CD4-positive, alpha-beta T cell treated with Interleukin-6 for 4 hours (primary cell): ENCODE data around the gene TRAF2.

Experiments used
- DNase-seq: peaks from one replicate; pipeline ENCODE4 v3.0.0-alpha.2; 2020; ENCODE audit warnings: mixed read lengths

Gene TRAF2

DNA sequence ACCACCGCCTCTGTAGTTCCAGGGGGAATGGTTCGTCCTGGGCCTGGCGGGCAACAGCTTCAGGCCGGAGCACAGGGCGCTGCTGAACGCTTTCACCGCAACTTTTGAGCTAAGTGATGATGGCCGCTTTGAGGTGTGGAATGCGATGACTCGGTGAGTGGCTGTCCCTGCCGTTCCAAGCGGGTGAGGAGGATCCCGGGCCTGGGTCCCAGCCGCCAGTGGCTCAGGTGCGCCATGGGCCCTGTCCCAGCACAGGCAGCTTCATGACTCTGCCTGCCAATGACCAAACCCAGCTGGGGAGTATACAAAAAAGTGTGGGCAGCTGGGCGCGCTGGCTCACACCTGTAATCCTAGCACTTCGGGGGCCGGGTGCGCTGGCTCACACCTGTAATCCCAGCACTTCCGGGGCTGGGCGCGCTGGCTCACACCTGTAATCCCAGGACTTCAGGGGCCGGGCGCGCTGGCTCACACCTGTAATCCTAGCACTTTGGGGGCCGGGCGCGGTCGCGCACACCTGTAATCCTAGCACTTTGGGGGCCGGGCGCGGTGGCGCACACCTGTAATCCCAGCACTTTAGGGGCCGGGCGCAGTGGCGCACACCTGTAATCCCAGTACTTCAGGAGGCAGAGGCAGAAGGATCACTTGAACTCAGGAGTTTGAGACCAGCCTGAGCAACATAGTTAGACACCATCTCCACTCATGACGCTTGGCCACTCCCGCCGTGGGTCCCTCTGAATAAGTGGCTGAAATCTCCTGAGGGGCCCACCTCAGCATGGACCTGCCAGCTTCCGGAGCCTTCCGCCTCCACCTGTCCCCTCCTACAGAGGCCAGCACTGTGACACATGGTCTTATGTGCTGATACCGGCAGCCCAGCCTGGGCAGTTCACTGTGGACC, 66.8 kb downstream of the TRAF2 start:
- DNase-seq, result no peak

DNA sequence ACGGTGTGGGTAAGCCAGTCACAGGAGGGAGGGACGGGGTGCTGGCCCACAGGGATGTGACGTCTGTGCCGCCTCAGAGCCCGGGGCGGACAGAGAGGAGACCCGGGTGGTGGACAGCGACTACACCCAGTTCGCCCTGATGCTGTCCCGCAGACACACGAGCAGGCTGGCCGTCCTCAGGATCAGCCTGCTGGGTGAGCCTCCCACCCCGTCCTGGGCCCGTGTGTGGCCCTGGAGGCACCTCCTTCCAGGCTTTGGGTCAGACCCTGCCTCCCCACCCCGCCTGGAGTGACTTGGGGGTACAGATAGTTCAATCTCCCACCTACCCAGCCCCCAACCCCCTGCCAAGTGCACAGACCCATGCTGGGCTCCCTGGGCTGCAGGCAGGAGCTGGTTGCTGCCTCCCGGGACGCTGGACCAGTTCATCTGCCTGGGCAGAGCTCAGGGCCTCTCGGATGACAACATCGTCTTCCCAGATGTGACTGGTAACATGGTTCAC, 67.5 kb downstream of the TRAF2 start:
- DNase-seq, result no peak

DNA sequence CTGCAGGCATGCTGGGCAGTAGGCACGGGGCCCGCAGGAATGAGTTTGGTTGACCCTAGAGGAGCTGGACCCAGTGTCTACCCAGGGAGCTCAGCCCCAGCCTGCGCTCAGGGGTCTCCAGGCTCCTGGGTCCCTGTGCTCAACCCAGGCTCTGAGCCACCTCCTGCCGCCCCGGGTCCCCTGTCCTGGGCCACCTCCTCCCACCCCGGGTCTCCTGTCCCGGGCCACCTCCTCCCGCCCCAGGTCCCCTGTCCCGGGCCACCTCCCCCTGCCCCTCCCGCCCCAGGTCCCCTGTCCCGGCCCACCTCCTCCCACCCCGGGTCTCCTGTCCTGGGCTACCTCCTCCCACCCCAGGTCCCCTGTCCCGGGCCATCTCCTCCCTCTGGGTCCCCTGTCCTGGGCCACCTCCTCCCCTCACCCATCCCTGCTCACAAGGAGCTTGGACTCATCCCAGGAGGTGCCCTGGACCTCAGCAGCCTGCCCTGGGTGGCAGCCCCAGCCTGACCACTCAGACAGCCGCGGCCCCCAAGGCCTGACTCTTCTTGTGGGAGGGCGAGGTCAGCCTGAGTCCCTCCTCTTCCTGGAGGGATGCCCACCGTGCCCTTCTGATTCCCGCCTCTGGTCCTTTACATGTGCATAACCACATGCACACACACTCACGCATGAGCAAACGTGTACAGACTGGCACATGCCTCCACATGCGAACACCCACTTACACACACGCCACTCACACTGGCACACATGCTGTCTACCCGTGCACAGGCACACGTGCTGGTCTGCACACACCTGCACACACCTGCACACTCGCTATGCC, 68.2 kb downstream of the TRAF2 start:
- DNase-seq, result no peak

DNA sequence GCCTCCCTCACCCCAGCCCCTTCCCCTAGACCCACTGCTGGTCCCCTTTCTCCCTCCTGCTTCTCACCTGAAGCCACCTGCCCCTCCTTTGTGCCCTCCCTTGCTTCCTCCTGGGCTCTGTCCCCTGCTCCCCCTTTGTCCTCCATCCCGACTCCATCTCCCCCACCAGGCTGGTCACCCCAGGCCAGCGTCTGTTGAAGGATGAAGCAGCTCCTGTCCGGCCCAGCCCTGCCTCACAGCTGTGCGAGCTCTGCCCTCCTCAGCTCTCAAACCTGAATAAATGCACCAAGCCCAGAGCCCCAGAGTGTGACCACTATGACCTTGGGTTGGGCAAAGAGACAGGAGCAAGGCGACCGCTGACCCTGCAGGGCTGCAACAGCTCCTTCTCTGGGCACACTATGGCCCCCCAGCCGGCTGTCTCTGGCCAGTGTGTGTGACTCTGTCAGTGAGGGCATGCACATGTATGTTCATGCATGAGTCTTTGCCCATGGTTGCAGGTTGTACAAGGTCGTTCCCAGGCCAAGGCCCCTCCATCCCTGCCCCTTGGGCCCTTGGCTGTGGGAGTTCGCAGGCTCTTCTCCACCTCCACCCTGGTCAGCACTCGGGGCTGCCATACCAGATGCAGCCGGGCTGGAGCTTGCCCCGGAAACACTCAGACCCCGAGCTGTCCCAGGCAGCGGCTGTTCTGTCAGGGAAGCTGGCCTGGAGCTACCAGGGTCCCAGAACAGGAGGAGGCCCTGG, 69.1 kb downstream of the TRAF2 start:
- DNase-seq, result no peak

DNA sequence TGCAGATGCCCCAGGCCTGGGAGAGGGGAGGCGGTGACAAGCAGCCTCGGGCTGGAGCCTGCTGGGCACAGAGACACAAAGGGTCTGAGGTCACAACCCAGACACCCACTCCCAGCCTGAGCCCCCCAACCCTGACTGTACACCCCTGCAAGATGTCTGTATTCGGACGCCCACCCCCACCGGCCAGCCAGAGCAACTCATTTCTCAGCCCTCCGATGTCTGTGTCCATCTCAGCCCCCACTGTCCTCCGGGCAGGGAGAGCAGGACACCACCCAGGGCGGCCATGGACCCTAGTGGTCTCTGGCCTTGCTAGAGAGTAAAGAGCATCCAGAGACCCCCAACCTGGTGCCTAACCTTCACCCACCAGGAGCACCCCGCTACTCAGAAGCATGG, 69.6 kb downstream of the TRAF2 start:
- DNase-seq, result no peak

DNA sequence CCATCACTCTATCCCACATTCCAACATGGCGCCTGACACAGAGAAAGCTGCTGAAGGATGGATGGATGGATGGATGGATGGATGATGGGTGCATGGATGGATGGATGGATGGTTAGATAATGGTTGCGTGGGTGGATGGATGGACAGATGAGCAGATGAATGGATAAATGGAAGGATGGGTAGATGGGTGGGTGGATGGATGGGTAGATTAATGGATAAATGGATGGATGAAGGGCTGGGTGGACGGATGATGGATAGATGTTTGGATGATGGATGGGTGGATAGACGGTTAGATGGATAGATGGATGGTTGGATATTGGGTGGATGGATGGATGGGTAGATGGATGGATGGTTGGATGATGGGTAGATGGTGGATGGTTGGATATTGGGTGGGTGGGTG, 70.3 kb downstream of the TRAF2 start:
- no peak for DNase-seq

DNA sequence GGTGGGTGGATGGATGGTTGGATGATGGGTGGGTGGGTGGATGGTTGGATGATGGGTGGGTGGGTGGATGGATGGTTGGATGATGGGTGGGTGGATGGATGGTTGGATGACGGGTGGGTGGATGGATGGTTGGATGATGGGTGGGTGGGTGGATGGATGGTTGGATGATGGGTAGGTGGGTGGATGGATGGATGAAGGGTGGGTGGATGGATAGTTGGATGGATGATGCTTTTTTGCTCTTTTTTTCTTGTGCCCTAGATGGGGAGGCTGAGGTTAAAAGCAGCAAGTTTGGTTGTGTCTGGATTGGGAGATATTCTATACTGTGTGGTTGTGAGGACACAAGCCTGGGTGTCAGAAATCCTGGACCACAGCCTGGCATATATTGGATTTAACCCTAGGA, 71.1 kb downstream of the TRAF2 start:
- no peak for DNase-seq

DNA sequence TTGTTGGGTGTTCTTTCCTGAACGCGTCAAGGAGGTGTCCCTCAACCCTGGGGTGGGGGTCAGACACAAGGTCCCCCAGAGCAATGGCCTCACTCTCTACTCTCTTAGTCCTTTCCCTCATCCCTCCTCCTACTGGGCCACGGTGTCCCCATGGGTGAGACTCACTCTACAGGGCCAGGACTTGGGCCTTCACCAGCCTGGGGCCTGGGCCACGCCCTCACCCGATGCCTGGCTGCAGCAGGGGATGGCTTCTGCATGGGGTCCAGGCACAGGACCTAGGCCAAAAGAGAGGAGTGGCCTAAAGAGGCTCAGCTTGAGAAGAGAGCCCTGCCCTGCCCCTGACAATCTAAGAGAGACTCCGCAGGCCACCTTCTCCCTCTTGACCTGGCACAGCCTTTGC, 71.6 kb downstream of the TRAF2 start:
- no peak for DNase-seq

DNA sequence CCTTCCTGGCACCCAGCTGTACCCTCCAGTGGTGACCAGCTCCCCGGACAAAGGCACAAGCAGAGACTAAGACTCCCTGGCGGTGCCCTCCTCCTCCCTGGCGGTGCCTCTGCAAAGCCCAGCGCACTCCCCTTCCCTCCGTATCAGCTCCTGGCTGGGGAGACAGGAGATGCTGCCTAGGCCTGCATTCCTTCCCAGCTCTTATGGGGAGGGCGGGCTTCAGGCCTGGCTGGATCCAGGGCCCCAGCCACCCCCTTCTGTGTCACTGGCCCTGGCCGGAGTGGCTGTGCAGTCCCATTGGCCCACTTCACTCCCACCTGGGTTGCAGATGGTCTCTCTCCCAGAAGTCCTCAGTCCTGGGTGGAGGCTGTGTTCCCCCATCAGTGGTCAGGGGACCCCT, 72.2 kb downstream of the TRAF2 start:
- no peak for DNase-seq

DNA sequence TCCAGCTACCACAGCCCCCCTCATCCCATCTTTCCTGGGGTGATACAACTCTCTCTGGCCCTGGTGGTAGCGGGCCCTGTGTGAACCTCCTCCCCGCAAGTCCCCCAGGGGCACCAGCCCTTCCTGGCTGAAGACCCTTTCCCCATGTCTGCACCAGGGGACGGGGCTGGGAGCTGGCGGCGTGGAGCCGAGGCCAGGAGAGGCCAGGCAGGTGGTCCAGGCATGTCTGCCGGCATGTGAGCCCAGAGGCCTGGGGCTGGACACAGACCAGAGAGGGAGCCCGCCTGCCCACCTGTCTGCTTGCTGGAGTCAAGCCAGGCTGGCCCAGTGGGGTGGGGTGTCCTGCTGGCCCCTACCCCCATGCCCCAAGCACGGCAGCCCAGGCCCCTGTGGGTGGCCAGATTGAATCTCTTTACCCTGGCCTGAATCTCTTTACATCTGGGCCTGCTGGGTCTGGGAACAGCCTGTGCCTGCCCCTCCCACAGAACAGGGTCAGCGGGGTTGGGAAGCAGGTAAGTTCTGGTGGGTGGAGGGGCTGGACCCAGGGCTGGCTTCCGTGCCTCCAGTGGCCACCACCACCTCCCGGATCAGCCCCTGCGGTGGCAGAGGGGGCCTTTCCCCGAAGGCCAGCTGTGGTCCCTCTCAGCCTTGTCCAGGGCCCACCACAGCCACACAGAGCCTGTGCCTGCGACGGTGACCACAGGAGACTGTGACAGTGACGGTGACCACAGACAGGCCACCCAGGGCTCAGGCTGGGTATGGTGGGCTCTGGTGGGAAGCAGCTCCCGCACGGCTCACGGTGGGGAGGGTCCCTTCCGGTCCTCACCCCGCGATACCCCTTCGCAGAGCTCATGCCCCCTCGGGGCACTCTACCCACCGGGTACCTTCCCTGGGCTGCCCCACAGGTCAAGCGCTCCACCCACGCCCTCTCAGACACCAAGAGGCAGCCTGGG, 72.9 kb downstream of the TRAF2 start:
- DNase-seq, result no peak

DNA sequence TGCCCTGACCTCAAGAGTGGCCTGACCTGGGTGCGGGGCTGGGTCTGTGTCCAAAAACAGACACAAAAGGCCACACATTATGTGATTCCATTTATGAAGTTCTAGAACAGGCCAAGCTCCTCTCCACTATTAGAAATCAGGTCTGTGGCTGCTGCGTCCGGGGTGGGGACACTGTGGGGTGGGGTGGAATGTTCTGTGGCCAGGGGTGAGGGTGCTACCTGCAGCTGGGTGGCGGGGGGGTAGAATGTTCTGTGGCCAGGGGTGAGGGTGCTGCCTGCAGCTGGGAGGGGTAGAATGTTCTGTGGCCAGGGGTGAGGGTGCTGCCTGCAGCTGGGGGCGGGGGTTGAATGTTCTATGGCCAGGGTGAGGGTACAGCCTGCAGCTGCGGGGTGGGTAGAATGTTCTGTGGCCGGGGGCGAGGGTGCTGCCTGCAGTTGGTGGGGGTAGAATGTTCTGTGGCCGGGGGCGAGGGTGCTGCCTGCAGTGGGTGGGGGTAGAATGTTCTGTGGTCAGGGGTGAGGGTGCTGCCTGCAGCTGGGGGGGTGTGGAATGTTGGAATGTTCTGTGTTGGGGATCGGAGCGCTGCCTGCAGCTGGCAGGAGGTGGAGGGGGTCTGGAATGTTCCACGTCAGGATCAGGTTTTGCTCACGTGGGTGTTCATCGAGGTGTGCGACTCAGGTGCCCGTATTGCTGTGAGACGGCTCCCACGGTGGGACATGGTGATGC, 74.1 kb downstream of the TRAF2 start:
- peak; percentile 35 for DNase-seq

DNA sequence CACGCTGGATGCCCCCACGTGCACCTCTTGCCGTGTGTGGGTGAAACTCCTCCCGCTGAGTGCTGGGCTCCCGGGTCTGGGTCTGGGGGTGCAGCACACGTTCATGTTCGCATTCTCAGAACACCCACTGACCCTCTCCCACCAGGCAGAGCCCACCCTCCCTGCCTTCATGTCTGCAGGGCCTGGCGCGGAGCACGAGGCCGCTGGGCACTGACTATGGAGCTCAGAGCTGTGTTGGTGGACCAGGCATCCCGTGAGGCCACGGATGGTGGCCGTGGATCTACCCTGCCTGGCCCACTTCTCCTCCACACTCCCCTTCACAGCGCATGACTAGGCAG, 74.6 kb downstream of the TRAF2 start:
- no peak for DNase-seq

DNA sequence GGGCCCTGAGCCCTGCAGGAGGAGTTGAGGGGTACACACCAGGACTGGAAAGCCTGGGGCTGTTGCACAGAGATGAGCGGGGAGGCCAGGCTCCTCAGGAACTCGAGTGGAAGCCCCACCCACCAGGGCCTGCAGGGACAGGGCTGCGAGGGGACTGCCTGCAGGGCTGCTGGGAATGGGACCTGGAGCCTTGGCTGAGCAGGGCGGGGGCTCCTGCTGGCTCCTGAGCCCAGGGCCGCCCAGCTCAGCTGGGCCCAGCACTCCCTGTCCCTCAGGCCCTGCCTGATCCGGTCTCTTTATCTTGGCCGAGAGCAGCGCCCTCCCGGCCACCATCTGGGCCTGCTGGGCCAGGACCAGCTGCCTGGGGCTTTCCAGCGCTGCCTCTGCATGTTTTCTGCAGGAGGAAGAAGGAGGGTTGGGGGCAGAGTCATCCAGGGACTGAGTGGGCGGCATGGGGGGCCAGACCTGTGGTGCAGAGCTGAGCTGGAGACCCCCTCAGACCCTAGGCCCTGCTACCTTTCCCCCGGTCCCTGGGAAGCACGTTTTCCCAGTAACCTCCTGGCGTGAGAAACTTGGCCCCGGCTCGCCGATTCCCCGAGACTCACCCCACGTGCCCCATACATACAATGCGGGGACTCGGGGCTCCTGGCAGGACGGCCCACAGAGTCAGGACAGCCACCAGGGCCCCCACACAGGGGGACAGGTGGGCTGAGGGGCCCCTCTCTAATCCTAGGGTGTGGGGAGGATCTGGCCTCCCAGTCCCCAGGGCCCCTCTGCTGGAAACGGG, 75.2 kb downstream of the TRAF2 start:
- DNase-seq, result no peak

DNA sequence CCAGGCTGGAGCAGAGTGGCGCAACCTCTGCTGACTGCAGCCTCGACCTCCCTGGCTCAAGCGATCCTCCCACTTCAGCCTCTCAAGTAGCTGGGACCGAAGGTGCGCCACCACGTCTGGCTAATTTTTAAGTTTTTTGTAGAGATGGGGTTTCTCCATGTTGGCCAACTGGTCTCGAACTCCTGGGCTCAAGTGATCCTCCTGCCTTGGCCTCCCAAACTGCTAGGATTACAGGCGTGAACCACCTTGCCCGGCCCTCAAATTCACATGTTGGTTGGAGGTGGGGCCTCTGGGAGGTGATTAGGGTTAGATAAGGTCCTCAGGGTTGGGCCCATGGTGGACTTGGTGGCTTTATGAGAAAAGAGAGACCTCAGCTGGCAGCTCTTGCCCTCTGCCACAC, 75.8 kb downstream of the TRAF2 start:
- no peak for DNase-seq

DNA sequence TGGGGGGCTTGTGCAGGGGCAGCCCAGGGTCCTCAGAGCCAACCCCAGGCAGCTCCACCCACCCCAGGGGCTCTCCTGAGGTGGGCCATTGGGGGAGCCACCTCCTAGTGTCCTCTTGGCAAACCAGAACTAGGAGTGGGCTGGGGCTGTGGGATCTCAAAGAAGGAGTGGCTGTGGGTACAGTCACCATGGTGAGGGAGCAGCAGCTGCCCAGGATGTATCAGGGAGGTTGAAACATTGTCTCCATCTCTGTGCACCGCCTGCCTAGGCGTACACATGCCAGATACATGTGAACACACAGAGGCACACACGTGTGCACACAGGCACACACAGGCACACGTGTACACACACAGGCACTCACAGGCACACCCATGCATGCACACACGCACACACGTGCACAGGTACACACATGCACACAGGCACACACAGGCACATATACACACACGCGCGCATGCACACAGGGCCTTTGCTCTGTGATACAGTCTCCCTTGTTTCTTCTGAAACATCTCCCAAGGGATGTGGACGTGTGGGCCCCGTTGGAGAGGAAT, 76.5 kb downstream of the TRAF2 start:
- no peak for DNase-seq

DNA sequence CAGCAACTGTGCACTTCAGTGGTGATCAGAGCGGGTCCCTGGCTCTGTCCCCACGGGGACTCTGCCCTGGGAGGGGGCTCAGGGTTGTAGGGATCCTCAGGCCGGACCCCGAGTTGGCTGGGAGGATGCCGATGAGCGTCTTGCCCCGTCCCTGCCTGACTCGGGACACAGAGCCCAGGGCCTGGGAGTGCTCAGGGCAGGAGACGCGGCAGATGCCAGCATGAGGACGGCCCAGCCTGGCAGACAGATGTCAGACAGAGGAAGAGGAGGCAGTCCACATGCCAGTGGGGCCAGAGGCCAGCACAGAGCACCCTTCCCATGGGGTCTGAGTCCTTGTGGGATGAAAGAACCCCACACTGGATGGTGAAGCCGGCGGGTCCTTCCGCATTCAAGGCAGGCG, 77.0 kb downstream of the TRAF2 start:
- DNase-seq, result no peak

DNA sequence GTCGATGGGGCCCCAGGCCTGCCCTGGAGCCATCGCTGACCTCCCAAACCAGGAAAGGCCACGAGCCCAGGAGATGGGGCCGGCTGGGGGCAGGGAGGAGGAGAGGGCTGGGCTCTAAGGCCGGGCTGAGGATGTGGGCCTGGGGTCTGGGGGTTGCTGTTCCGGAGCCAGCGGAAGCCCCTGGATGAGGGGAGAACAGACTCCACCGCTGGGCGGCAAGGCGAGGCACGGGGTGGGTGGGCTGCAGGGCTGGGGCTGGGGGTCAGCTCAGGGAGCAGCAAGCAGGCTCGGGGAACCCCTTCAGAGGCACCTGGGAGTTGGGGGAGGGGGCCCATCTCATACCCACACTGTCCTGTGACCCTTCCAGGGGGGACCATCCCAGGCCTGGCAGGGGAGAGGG, 77.4 kb downstream of the TRAF2 start:
- DNase-seq, result no peak

DNA sequence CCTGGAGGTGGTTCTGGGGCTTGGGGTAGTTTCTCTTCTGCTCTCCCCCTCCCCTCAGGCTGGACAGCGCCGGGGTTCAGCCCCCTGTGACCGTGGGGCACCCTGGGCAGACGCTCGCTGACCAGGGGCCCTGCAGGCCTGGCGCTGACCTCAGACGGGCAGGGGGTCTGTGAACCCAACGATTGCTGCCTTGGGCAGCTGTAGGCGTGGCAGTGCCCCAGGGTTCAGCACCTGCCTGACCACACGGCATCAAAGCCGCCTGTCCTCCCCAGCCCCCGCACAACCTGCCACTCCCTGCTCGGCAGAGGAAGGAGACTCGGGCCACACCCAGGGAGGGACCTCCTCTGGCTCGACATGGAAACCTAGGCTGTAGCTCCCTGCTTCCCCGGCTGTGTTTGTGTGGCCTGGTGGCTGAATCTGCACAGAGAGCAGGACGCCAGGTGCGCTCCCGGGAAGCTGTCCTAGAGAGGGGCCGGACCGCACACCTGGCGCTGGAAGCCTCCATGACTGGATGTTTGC, 77.9 kb downstream of the TRAF2 start:
- DNase-seq, result no peak

DNA sequence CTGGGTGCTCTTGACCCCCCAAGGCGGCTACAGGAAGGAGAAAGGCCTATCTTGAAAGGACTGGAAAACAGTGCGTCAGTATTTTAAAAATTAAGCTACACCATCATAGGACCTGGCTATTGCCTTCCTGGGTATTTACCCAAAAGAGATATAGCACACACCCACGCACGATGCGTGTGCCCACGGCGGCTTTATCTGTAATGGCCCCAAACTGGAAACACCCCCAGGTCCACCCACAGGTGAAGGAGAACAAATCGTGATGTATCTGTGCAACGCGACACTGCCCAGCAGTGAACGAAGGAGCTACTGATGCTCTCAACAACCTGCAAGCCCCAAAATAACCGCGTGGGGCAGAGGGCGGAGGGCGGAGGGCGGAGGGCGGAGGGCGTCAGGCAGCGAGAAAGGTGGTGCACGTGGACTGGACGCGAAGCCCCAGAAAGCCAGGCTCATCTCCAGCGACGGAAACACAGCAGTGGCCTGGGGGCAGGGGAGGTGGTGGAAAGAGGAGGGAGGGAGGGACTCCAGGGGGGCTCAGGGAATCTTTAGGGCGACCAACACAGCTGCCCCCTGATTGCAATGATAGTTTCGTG, 78.6 kb downstream of the TRAF2 start:
- DNase-seq, result no peak
